PFSK-1 (cell line): ENCODE measurements around the gene ERP27.

Experiments
- POLR2AphosphoS5 ChIP-seq: IDR thresholded peaks from 2 replicates; pipeline ENCODE4 v1.6.1; 2012; ENCODE audit warnings: low read depth, mild to moderate bottlenecking, control low read depth, low read length, moderate library complexity
- TF ChIP-seq, protein P1 (sequence below), 2 experiments: IDR thresholded peaks; 2 replicates each; pipeline versions ENCODE4 v1.6.1 to v1.8.0; 2011 to 2012; ENCODE audit warnings: low read depth in 2 of 2, low read length in 2 of 2, control low read depth in 1 of 2, inconsistent platforms in 1 of 2, mild to moderate bottlenecking in 1 of 2, moderate library complexity in 1 of 2; ENCODE audit not compliant: insufficient read depth in 1 of 2

DNA sequence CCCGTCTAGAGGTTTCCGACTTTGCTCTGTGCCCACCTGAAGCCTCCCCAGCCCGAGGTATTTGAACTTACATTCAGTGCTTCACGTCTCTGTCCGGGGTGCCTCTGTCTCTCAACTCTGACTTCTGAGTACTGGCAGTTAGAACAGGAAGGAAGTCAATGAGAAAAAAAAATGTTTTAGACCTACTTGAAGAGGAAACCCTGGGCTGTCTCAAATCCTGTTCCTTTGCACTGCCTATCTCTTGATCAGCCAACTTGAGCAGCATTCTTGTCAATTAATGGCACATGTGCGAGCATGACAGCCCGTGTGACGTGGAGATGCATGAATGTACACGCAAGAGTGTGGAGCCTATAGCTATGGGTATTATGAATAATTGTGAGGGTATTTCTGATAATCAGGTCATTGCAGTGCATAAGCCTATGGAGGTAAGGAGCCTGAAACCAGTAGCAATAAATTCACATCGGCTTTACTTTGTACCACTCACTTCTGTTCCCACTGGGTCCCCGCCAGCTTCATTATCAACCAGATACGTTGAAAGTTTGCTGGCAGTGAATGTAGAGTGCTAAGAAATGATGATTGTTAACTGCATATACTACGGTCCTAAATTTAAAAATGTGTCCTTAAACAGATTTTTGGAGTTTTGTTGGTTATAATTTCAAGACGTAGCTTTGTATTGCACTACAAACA, 23.3 kb upstream of the ERP27 start, which contains the start of gene ARHGDIB:
- TF ChIP-seq POLR2AphosphoS5: peak; percentile 51; the same call in 1 of the 2 replicates
- TF ChIP-seq, protein P1, sequence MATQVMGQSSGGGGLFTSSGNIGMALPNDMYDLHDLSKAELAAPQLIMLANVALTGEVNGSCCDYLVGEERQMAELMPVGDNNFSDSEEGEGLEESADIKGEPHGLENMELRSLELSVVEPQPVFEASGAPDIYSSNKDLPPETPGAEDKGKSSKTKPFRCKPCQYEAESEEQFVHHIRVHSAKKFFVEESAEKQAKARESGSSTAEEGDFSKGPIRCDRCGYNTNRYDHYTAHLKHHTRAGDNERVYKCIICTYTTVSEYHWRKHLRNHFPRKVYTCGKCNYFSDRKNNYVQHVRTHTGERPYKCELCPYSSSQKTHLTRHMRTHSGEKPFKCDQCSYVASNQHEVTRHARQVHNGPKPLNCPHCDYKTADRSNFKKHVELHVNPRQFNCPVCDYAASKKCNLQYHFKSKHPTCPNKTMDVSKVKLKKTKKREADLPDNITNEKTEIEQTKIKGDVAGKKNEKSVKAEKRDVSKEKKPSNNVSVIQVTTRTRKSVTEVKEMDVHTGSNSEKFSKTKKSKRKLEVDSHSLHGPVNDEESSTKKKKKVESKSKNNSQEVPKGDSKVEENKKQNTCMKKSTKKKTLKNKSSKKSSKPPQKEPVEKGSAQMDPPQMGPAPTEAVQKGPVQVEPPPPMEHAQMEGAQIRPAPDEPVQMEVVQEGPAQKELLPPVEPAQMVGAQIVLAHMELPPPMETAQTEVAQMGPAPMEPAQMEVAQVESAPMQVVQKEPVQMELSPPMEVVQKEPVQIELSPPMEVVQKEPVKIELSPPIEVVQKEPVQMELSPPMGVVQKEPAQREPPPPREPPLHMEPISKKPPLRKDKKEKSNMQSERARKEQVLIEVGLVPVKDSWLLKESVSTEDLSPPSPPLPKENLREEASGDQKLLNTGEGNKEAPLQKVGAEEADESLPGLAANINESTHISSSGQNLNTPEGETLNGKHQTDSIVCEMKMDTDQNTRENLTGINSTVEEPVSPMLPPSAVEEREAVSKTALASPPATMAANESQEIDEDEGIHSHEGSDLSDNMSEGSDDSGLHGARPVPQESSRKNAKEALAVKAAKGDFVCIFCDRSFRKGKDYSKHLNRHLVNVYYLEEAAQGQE (IDR thresholded peaks at IDR 0.05; ENCODE audit: insufficient read depth in 1 of 2, low read depth in 2 of 2, low read length in 2 of 2): peak in 1 of 2 experiments; percentile 70; a peak in 1 of 4 replicates
